ENCODE results near the gene PIEZO1.
A peak's percentile ranks its signal among the peaks of the same experiment; 100 is the strongest.
"Not testable (repeated sequence)": the region's sequence is repeated elsewhere in the genome, so short reads cannot be mapped to it uniquely, and the experiment has no call there.

The PIEZO1 gene, protein sequence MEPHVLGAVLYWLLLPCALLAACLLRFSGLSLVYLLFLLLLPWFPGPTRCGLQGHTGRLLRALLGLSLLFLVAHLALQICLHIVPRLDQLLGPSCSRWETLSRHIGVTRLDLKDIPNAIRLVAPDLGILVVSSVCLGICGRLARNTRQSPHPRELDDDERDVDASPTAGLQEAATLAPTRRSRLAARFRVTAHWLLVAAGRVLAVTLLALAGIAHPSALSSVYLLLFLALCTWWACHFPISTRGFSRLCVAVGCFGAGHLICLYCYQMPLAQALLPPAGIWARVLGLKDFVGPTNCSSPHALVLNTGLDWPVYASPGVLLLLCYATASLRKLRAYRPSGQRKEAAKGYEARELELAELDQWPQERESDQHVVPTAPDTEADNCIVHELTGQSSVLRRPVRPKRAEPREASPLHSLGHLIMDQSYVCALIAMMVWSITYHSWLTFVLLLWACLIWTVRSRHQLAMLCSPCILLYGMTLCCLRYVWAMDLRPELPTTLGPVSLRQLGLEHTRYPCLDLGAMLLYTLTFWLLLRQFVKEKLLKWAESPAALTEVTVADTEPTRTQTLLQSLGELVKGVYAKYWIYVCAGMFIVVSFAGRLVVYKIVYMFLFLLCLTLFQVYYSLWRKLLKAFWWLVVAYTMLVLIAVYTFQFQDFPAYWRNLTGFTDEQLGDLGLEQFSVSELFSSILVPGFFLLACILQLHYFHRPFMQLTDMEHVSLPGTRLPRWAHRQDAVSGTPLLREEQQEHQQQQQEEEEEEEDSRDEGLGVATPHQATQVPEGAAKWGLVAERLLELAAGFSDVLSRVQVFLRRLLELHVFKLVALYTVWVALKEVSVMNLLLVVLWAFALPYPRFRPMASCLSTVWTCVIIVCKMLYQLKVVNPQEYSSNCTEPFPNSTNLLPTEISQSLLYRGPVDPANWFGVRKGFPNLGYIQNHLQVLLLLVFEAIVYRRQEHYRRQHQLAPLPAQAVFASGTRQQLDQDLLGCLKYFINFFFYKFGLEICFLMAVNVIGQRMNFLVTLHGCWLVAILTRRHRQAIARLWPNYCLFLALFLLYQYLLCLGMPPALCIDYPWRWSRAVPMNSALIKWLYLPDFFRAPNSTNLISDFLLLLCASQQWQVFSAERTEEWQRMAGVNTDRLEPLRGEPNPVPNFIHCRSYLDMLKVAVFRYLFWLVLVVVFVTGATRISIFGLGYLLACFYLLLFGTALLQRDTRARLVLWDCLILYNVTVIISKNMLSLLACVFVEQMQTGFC (N-terminal part only)

DNA sequence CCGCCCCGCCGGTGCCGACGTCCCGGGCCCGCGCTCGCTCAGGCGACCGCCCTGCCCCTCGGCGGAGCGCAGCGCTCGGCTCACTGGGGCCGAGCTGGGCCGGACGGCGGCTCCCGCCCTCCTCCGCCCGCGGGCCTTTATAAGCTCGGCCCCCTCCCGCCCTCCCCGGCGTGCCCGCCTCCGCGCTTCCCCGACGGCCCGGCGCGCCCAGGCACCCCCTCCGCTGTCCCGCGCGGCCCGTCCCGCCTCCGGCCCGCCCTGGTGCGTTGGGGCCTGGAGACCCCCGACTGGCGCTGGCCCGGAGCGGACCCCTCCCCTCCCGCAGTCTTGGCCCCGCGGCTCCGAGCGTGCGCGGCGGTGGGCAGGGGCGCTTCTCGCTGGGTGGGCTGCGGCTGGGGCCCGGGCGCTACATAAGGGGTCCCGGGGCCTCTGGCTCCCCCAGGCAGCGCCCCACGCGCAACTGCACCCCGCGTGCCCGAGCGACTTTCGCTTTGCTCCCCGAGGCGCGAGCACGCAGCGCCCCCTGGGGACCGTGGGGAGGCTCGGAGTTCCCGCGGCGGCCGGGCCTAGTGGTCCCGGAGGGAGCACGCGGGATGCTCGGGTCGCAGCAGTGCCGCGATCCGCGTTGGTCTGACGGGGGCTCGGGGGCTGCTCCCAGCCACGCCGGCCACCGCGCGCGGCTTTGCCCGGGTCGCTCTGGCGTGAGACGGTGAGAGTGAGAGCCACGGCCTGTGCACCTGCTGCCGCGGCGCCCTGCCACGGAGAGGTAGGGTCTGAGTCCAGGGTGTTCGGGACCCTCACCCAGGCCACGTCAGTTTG is at the start of gene PIEZO1:
TSS of gene PIEZO1 (minus strand) at position 115 of the 819 bp plus-strand sequence. CDS start 256 bp downstream, outside the sequence.
- no peak for DNase-seq

DNA sequence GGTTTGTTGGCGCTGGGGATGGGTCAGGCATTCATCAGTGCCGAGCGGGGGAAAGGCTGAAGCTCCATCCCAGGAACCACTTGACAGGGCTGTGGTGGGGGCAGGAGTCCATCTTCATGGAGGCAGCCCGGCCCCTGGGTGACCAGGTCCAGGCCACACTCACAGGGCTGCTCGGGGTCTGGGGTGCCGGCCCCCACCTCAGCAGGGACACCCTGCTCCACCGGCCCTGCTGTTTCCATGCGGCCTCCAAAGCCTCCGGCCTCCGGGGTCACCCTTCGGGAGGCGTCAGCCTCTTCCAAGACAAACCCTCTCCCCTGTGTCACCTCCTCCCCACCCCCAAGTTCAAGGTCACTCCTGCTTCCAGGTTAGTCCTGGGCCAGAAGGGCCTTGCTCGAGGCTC is 49.6 kb upstream of the PIEZO1 start:
- no peak for DNase-seq

DNA sequence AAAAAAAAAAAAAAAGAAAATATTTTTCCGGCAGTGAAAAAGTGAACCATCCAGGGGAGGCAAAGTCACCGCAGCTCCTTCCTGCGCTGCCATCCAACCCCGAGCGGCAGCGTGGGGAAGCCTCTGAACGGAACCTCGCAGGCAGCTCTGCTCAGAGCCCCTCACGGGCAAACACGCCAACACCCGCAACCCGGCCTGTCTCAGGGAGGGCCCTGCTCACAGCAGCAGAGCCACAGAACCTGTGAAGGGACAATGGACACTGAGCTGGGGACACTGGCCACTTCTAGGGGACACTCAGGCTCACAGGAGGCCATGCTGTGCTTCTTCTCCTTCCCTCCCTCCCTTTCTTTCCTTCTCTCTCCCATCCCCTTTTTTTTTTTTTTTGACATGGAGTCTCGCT is 48.1 kb upstream of the PIEZO1 start:
- no peak for DNase-seq

DNA sequence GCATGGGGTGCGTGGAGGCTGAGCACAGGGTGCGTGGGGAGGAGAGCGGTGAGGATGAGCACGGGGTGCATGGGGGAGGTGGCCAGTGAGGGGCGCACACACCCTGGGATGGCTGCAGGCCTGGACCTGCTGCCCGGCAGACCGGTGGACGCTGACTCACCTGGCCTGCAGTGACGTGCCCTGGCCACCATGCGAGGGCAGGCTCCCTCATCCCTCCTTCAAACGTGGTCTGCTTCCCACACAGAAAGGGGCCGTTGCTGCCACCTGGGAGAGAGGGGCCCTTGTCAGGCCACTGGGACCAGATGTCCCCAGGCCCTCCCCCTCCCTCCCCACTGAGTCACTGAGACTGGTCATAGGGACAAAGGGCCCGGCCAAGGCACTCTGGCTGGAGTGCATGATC is 46.8 kb upstream of the PIEZO1 start:
- no peak for DNase-seq

DNA sequence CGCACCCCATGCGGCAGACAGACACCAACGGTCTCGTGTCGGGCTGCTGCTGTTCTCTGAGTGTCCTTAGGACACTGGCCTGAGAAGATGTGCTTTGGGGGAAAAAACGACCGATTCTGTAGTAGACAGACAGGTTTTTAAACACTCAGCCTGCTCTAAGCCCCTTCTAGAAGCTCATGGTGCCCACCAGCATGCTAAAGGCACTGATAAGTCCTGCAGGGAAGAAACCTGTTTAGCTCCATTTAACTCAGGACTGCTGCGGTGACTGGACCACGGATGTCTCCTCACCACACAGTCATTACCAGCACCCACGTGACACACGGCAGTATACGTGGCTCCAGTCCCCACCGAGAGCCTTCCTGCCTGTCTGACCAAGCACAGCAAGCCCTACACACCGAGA is 45.8 kb upstream of the PIEZO1 start:
- DNase-seq = no peak

DNA sequence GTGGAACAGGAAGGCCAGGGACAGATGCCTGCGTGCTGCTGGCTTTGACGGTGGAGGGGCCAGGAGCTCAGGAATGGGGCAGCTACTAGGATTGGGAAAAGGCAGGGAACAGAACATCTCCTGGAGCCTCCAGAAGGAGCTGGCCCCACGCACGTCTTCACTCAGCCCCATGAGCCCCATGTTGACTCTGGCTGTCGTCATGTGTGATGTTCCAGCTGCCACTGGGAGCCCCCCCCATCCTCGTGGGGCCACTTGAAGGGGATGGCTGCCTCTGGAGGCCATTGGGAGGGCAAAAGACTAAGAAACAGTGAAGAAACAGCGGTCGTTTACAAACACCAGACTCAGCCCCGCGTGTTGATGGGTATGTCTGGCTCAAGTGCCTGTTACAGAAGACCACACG is 45.2 kb upstream of the PIEZO1 start:
- DNase-seq = peak; percentile 24

DNA sequence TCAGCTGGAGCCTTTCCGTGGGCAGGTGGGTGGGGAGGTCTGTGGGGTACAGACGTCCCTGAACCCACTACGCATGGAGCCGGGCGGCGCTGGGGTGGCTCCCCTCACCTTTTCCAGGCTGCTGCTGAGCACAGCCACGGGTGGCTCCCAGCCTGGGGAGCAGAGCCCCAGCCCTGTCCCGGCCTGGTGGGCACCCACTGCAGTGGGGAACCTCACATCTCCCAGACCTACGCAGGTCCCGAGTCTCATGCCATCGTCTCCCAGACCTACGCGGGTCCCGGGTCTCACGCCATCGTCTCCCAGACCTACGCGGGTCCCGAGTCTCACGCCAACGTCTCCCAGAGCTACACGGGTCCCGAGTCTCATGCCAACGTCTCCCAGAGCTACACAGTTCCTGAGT is 43.7 kb upstream of the PIEZO1 start:
- no peak for DNase-seq

DNA sequence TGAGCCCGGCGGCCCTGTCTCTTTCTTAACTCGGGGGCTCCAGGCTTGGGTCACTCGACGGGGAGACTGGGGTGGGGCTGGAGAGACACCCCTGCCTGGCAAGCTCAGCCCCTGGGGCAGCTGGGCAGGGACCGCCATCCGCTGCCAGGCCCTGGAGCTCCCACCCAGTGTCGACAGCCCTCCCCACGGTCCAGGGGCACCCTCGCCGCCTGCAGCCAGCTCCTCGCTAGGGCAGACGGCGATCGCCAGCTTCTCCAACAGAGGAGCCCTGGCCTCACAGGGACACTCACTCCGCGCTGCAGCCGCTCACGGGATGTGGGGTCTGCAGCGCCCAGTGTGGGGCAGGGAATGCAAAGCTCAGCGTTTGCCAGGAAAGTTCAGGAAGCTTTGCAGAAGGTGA is 42.7 kb upstream of the PIEZO1 start:
- no peak for DNase-seq

DNA sequence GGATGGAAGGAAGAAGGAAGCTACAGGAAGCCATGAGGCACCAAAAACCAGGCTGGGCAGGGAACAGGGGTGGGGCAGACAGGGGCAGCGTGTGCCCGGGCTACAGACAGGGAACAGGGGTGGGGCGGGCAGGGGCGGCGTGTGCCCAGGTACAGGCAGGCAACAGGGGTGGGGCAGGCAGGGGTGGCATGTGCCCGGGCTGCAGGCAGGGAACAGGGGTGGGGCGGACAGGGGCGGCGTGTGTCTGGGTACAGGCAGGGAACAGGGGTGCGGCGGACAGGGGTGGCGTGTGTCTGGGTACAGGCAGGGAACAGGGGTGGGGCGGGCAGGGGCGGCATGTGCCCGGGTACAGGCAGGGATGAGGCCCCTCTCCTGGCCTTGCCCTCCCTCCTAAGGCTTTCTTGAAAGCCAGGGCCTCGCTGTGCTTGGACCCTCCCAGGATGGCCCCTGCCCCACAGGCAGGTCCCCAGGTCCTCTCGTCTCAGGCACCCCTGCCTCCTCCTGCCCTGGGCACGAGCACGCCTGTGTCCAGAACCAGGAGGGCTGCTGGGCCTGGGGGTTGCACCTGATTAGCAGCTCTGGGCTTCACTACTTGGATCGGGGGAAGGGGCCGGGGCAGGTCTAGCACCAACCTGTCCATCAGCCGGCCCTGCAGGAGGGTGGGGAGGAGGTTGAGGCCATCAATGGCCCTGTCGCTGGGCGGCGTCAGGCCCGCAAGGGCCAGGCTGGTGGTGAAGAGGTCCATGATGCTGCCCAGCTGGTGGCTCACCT is 41.2 kb upstream of the PIEZO1 start:
- no peak for DNase-seq

DNA sequence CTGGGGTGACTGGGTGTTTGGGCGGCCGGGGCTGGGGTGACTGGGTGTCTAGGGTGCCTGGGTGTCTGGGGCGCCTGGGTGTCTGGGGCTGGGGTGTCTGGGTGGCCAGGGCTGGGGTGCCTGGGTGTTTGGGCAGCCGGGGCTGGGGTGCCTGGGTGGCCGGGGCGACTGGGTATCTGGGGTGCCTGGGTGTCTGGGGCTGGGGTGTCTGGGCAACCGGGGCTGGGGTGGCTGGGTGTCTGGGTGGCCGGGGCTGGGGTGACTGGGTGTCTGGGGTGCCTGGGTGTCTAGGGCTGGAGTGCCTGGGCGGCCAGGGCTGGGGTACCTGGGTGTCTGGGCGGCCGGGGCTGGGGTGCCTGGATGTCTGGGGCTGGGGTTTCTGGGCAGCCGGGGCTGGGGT is 40.1 kb upstream of the PIEZO1 start:
- no peak for DNase-seq

DNA sequence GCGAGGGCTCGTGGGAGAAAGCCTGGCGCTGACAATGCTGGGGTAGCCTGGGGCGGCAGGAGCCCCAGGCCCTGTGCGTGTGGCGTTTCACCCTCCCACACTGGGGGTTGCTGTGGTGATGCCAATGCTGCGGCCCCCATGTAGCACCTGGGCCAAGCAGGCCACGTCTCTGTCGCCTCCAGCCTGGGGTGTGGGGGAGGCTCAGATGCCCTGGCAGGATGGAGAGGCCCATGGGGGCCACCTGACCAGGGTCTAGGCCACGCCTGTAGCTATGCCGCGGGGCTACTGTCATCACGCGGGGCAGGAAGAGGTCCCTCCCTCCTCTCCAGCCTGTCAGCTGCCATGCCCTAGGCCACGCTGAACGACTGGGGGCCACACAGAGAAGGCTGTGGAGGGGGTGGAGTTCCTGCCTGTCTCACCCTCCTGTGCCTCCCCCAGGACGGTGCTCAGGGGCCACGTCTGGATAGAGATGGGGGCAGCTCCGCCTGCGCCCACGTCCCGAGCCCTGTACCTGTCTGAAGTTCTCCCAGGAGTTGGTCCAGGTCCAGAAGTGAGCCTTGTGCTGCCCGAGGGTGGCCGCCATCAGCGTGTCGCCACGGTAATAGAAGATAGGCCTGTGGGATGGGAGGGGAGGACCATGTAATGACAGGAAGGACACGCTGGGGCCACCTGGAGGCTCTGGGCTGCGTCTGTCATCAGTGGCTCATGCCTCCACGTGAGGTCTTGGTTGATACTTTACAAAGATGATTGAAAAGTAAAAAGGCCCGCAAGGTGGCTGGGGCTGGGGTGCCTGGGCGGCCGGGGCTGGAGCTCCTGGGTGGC is 39.4 kb upstream of the PIEZO1 start:
- no peak for DNase-seq

DNA sequence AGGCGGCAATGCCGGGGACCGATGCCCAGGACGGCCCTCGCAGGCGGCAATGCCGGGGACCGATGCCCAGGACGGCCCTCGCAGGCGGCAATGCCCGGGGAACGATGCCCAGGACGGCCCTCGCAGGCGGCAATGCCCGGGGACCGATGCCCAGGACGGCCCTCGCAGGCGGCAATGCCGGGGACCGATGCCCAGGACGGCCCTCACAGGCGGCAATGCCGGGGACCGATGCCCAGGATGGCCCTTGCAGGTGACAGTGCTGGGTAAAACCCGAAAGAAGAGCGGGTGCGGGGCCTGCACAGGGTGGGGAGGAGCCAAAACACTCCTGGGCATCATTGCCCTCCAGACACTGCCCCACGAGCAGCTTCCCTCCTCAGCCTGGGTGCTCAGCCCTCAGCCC is 38.6 kb upstream of the PIEZO1 start:
- not testable (repeated sequence) for DNase-seq

DNA sequence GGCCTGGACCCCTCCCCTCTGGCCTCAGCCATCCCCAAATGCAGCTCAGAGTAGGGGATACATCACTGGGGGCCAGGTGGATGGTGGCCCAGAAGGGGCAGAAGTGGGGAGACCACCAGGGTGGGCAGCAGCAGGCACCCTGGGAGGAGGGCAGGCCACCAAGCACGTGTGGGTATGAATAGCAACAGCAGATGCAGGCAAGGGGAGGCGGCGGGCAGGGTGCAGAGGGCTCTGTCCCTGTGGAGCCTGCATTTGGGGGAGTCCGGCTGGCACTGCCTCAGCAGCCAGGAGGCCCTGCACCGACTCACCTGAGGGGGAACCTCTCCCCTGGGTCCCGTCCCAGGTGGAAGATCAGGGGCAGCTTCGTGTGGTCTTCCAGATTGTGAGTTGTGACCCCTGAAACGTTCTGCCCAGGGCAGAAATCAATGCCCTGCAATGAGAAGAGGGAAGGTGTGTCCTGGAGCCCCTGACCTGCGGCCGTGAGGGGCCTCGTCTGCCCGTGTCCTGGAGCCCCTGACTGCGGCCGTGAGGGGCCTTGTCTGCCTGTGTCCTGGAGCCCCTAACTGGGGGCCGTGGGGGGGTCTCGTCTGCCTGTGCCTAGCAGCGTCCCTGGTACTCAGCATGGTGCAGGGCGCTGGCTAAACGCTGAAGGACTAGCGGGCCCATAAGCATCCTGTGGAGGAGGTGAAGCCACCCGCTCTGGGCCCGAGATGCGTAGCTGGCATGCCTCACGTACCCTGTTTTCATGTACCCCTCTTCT is 37.4 kb upstream of the PIEZO1 start:
- DNase-seq = no peak

DNA sequence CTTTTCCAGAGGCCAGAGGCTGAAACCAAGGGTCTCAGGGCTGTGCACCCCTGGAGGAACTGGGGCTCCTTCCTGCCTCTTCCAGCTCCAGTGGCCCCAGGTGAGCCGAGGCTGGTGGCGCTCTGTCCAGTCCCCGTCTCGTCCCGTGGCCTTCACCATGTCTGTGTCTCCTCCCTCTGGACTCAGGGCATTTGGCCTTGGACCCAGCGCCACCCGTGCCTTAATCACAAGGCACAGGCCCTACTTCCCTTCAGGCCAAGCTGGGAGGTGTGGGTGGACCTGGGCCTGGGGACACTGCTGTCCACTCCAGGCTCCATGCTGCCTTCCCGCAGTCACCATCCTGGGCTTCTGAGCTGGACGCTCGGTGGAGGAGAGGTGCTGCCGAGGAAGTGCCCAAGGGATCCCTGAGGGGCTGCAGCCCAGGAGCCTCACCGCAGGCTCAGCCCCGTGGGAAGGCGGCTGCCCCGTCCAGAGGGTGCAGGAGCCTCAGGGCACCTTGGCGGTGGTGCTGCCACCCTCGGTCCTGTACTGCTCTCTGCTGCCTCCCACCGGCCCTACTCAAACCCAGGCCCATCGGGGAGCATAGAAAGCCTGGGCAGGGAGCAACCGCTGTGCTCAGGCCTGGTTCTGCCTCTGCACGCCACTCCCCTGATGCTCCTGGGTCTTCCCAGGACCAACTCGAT is 36.3 kb upstream of the PIEZO1 start:
- DNase-seq = no peak

DNA sequence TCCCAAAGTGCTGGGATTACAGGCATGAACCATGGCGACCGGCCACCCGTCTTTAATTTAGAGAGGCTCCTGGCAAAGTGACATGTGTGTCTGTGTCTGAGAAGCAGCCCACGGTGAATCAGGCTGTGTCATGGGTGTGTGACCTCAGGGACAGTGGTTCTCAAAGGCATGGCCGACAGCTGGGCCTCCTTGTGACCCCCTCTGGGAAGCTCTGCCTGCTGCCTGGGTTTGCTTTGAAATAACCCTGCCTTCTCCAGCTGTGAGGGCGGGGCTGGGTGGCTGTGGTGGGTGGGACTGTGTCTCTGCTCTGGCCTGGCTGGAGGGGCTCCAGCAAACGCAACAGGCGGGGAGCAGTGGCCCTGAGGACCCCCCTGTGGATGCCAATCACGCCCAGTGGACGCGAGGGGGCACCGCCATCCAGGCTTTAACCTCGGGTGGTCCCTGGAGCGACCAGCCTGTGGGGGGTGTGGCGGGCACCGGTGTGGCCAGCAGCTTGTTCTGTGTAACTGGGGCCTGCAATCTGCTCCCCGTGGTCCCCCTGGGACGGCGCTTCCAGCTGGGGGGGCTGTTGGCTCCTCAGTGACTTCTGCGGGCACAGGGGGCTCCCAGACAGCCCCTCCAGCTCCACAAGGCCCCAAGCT is 35.5 kb upstream of the PIEZO1 start:
- no peak for DNase-seq

DNA sequence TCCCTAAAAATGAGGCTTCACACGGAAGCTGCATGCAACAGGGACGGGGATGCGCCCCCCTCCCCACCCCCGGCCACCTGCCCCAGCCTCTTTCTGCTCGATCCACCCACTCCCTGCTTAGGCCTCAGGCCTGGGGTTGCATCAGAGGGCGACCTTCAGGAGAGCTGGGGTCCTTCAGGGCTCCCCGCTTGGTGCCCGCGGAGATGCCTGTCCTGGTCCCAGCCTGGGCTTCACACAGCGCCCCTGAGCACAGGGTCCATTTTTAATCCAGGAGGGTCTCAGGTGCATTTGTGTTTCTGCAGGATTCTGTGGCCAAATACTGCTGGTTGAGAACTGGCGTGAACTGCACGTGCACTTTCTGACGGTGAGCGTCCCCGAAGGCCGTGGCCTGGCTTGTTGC is 34.1 kb upstream of the PIEZO1 start:
- DNase-seq = no peak

DNA sequence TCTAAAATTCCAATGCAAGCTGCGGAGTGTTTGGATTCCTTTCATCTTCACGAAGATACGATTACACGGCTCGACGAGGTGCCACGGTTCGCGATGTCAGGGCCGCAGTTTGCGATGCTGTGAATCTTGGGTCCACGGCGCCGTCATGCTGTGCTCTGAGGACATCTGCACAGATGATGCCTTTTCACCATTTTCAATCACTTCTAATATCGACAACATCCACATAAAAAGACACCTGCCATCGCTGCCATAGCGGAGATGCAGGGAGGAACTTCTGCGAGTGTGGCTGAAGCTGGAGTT is 33.5 kb upstream of the PIEZO1 start:
- DNase-seq = no peak

DNA sequence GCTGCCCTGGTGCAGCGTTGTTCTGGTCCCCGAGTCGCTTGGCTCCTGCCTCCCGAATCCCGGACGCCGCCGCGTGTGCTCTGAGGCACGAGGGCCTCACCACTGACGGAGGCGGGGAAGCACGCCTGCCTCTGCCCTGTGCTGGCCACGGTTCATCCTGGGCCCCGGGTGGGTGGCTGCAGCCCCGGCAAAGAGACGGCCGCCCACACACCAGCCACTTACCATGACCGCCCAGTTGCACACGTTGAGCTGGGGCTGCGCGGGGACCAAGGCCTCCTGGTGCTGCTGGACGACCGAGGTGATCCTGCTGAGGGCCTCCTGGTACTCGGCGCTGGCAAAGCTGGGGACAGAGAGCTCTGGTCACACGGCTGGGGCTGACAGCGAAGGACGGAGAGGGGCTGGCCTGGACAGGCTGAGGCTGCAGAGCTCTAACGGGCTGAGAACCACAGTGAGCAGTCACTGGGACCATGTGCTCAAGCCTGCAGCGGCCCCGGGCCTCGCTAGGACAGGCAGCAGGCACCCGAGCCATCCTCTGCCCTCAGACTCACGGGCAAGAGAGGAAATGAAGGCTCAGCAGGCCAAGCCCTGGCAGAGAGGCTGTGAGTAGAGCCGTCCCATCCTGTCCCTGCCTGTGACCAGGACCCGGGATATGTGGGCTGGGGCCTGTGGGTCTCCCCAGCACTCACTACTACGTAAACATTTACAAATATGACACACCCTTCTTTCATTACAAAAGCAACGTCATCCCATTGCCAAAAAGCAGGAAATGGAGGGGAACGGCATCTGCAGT is 33.0 kb upstream of the PIEZO1 start:
- no peak for DNase-seq

Data from NCI-H2171 treated with DMSO at 0.1 percent for 48 hours (cell line).